ENCODE results near the gene KAT5.
A peak's percentile ranks its signal among the peaks of the same experiment; 100 is the strongest.
"Not testable (repeated sequence)": the region's sequence is repeated elsewhere in the genome, so short reads cannot be mapped to it uniquely, and the experiment has no call there.

Gene KAT5

DNA sequence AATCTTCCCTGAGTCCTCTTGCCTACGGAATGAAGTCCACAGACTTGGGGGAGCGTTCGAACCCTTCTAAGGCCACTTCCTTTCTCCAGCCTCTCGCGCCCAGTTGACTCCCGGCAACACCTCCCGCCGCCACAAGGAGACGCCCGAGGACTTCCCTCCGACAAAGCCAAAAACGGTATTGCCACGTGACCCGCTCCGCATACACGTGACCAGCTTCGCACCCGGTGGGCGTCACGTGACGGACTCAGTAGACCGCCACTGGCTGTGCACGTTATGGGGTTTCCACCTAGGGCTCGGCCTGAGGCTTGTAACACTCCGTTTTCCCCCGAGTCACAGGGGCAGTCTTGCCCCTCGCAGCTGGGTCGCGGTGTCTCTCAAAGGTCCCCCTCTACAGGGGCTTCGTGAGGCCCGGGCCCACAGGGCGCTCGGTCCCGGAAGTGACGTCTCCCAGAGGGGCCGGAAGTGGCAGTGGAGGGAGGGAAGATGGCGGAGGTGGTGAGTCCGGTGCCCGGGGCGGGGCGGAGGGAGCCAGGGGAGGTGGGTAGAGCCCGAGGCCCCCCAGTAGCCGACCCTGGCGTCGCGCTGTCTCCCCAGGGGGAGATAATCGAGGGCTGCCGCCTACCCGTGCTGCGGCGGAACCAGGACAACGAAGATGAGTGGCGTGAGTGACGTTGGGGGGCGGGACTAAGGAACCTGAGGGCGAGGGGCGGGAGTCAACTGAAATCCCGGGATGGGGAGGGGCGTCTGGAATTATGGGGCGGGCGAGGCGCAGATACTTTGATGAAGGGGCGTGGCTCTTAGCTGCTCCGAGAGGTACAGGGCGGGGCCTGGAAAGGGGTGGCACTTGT is at the start of gene KAT5:
TSS of gene KAT5 (plus strand) at position 468 of the 848 bp plus-strand sequence. CDS start at position 484, 16 bp downstream.
- DNase-seq = peak; percentile 96

GRCh38 chr11:65662799-65663638 is 49.0 kb upstream of the KAT5 start, which contains the start of gene RELA:
TSS of gene RELA (minus strand) at chr11:65662916. CDS start at chr11:65662832, 84 bp downstream.
- DNase-seq = peak; percentile 85

DNA sequence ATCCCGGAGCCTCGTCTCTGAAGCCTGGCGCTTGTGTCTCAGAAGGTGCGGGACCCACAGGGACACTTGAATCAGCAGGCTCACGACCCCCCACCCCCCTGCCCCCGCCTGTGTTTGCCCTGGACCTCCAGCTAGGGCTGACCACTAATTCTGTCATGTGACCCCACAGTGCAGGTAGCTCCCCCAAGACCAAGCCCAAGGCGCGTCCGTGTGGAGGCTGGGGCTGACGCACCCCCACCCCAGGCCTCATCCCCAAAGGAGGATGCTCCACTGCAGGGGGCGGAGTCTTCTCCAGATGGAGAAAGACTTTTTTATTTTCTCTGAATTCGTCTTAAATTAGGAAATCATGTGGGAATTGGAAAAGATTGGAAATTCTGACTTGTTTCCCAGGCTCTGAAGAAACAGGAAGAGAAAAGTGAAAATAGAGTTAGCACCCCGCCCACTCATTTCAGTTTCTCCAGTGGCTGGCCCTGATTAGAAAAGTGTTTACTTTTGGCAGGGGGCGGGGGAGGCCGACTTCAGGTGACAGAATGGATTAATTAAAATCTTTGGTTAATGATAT is 48.3 kb upstream of the KAT5 start:
- peak; percentile 34 for DNase-seq

DNA sequence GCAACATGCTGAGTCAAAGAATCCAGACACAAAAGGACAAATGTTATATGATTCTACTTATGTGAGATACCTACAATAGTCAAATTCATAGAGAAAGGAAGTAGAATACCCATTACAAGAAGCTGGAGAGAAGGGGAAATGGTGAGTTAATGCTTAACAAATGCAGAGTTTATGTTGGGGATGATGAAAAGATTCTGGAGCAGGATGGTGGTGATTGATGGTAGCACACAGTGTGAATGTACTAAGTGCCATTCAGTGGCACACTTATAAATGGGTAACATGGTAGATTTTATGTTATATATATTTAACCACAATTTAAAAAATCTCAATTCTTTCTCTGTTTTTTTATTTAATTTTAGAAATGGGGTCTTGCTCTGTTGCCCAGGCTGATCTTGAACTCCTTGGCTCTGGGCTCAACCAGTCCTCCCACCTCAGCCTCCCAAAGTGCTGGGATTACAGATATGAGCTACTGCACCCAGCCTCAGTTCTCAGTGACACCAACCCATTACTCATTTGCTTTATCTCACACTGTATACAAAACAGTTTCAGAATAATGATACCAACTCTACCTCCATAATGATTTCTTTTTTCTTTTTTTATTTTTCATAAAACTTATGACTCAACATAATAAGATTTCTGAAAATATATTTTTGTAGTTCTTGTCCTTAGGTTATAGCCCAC is 39.7 kb upstream of the KAT5 start:
- DNase-seq = no peak

DNA sequence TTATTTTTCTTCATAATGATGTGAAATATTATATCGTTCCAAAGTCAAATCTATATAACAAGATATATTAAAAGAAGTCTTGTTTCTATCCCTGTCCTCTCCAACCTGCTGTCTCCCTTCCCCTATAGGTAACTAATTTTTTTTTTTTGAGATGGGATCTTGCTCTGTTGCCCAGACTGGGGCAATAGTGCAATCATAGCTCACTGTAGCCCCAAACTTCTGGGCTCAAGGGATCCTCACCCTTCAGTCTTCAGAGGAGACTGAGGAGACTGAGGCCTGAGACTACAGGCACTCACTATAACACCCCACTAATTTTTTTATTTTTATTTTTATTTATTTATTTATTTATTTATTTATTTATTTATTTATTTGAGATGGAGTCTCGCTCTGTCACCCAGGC is 39.1 kb upstream of the KAT5 start:
- DNase-seq = no peak

GRCh38 chr11:65680192-65680743 is 31.8 kb upstream of the KAT5 start:
- DNase-seq = no peak

- not testable (repeated sequence) for DNase-seq
These were observed 28.6 kb upstream of the KAT5 start for GRCh38 chr11:65683480-65683879.

DNA sequence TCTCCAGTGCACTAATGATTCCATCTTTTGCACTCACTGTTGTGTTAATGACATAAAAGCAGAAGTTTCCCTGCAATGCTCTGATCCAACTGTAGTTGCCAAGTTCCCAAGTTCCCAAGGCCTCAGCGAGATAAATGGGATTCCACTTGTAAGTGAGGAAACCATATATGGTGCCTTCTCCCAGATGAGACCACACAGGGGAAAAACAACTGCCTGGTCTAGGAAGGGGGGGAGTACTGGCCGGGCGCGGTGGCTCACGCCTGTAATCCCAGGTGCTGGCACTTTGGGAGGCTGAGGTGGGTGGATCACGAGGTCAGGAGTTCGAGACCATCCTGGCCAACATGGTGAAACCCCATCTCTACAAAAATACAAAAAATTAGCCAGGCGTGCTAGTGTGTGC is 26.1 kb upstream of the KAT5 start:
- DNase-seq = no peak

- DNase-seq = not testable (repeated sequence)
These were observed 20.2 kb upstream of the KAT5 start for GRCh38 chr11:65691847-65692246.

- no peak for DNase-seq
These were observed 19.7 kb upstream of the KAT5 start for GRCh38 chr11:65692367-65692766.

GRCh38 chr11:65695459-65696241 is 16.4 kb upstream of the KAT5 start:
- no peak for DNase-seq

GRCh38 chr11:65696802-65697552 is 15.1 kb upstream of the KAT5 start:
- no peak for DNase-seq

DNA sequence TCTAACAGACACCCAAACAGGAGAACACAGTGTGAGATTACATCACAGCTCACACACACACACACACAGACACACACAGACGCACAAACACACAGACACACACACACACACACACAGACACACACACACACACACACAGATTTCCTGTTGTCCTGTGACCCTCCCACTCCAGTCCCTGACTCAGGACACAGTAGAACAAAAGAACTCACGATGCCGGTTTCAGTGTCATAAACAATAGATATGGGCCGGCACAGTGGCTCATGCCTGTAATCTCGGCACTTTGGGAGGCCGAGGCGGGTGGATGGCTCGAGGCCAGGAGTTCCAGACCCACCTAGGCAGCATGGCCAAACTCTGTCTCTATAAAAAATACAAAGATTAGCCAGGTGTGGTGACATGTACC is 13.8 kb upstream of the KAT5 start:
- no peak for DNase-seq

DNA sequence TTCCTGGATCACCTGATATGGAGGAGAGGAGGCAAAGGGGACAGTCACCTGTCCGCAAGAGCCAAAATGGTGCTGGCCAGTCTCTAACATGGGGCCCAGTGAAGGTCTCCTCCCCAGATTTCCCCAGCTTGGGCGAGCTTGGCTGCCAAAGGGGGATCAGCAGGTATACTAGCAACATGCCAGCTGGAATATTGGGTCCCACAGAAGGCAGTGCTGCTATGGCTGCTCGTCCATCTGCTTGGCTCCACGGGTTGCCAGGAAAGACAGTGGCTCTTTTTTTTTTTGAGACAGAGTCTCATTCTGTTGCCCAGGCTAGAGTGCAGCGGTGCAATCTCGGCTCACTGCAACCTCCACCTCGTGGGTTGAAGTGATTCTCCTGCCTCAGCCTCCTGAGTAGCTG is 12.7 kb upstream of the KAT5 start:
- no peak for DNase-seq

- no peak for DNase-seq
These were observed 11.7 kb upstream of the KAT5 start for GRCh38 chr11:65700399-65700798.

GRCh38 chr11:65701686-65702085 is 10.4 kb upstream of the KAT5 start:
- DNase-seq = no peak

- no peak for DNase-seq
These were observed 8.2 kb upstream of the KAT5 start for GRCh38 chr11:65703846-65704245.

GRCh38 chr11:65706303-65706763 is 5.7 kb upstream of the KAT5 start:
- peak; percentile 73 for DNase-seq

GRCh38 chr11:65707002-65707401 is 5.0 kb upstream of the KAT5 start:
- DNase-seq = not testable (repeated sequence)

DNA sequence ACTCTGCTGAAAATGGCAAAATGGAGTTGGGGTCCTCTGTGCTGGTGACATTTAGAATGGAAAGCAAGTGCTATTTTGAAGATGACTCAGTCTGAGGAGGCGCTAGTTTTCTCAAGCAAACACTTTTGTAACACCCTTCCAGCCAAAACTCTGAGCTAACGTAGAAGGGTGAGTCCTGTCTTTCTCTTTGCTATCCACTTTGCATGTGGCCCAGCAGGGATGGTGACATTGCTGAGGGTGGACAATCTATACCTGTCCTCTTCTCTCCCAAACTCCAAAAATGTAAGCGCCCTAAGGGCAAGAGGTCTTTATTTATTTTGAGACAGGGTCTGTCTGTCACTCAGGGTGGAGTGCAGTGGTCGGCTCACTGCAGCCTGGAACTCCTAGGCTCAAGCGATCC is 3.6 kb upstream of the KAT5 start:
- no peak for DNase-seq

DNA sequence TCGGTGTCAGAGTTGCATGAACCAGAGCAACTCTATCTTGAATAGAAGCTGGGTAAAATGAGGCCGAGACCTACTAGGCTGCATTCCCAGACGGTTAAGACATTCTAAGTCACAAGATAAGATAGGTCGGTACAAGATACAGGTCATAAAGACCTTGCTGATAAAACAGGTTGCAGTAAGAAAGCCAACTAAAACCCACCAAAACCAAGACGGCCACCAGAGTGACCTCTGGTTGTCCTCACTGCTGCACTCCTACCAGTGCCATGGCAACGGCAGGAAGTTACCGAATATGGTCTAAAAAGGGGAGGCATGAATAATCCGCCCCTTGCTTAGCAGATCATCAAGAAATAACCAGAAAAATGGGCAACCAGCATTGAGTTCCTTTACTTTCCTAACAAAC is 2.4 kb upstream of the KAT5 start:
- no peak for DNase-seq

Measured in activated CD4-positive, alpha-beta T cell treated with anti-CD3 and anti-CD28 coated beads, Interleukin-2, amount 50 U/mL, for 1 hour (primary cell).